LNCAP (cell line): ENCODE results near the gene HOXD13.

Experiments used
- TF ChIP-seq, protein P1 (sequence below): fragments of 450-650 bp; IDR thresholded peaks from 2 replicates; pipeline ENCODE4 v1.5.1; 2017; ENCODE audit warnings: mild to moderate bottlenecking

HOXD13 gene

DNA sequence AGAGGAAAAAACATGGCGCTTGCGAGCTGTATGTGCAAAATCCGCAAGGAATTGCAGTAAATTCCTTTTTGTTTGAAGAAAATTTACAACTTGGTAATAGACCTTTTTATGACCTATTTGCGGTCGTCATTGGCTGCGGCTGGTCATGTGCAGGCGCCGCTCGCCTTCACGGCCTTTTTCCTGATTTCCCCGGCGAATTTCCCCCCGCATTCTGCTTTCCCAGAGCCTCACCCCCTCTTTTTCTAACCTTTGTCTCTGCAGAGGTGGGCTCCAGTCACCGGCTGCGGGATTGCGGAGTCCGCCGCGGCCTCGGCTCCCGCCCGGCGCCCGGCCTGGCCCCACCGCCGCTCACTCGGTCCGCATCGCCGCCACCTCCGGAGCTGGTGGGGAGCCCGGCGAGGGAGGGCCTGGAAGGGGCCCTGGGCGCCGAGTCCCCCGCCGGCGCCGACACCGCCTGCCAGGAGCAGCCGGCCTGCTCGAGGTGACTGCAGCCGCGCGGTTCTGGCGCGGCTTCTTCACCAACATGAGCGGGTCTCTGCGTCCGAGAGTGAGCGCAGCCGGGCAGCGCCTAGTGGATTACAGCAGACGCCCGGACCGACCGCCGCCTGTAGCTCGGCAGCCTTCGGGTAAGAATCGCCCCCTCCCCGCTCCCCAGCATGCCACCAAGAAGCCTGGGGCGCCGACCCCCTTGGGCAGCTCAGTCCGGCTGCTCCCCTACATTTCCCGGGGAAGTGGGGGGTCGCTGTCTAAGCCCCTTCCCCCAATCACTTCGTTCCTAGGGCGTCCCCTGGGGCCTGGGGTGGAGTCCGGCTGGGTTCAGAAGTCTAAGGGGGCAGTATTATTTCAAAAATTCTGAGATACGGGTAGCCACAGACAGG lies 44.1 kb downstream of the HOXD13 start:
- TF ChIP-seq, protein P1, sequence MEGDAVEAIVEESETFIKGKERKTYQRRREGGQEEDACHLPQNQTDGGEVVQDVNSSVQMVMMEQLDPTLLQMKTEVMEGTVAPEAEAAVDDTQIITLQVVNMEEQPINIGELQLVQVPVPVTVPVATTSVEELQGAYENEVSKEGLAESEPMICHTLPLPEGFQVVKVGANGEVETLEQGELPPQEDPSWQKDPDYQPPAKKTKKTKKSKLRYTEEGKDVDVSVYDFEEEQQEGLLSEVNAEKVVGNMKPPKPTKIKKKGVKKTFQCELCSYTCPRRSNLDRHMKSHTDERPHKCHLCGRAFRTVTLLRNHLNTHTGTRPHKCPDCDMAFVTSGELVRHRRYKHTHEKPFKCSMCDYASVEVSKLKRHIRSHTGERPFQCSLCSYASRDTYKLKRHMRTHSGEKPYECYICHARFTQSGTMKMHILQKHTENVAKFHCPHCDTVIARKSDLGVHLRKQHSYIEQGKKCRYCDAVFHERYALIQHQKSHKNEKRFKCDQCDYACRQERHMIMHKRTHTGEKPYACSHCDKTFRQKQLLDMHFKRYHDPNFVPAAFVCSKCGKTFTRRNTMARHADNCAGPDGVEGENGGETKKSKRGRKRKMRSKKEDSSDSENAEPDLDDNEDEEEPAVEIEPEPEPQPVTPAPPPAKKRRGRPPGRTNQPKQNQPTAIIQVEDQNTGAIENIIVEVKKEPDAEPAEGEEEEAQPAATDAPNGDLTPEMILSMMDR = no peak

- TF ChIP-seq, protein P1 = no peak
Observed at GRCh38 chr2:176137252-176137580, 44.7 kb downstream of the HOXD13 start.

GRCh38 chr2:176137906-176138305 lies 45.4 kb downstream of the HOXD13 start:
- TF ChIP-seq, protein P1 = no peak

DNA sequence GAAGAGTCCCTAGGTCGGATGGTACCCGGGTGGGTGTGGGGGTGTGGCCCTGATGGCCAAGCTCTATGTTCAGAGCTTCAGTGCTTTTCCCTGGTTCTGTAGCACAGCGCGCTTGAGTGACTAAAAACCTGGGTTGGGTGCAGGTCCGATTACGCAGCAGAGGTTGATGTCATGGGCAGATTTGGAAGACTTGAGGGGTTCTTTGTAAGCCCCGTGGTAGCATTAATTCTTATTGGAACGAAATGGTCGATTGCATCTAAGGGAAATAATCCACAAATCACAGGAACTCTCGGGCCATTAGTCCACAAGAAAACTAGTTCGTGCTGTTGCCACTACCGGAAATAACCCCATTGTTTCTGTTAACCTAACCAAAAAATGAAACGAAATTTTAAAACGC lies 46.0 kb downstream of the HOXD13 start:
- TF ChIP-seq, protein P1 = no peak

GRCh38 chr2:176138923-176139660 lies 46.6 kb downstream of the HOXD13 start:
- TF ChIP-seq, protein P1 = no peak

GRCh38 chr2:176139661-176140512 lies 47.4 kb downstream of the HOXD13 start:
- TF ChIP-seq, protein P1 = no peak
